Left colon (tissue), 2 donors: ENCODE measurements around the gene PRDM5. TPM values are rescaled to one million over a fixed set of nuclear protein-coding genes. Genes with fewer than 3 reads are reported as not detected.
"Not testable (repeated sequence)": the region's sequence is repeated elsewhere in the genome, so short reads cannot be mapped to it uniquely, and the experiment has no call there.

ENCODE experiments used
- ATAC-seq: fragments of 200-7000 bp; cut with Tn5 transposase; one replicate; pipeline ENCODE4 v1.9.1; 2020; ENCODE audit warnings: mild to moderate bottlenecking, moderate library complexity
- DNase-seq, 2 donors: peaks; one replicate each; pipeline ENCODE4 v3.0.0-alpha.2; 2020
- intact Hi-C, 2 donors: fragments of 100-400 bp; cut with DNase I in 1 of 2; cut with micrococcal nuclease in 1 of 2; formaldehyde crosslinking; loops; one replicate each; pipeline versions ENCODE4 v1.11.2 to v1.14.0; 2022; cut with DNase I, micrococcal nuclease
- total RNA-seq, 2 donors: library from RNA; stranded (reverse); fragmentation: NEBNext Ultra II Directional; extraction: Animal tissue kit (Norgen Biotek cat#: 25700); gene quantifications; one replicate each; pipeline ENCODE4 v1.2.1, GENCODE V29; 2021
- donor health status: DM: no; HTN: no; CAD: no.
- donor health status: DM: yes; HTN: yes; CAD: no.

Gene PRDM5
- total RNA-seq, 2 donors from 2014 or later, result 7.0 to 7.4 TPM

GRCh38 chr4:120691536-120691935 lies 231.0 kb downstream of the PRDM5 start:
- DNase-seq, result no peak
- no peak for ATAC-seq
- intact Hi-C loops, result no loop called here

- ATAC-seq (no peak), DNase-seq (no peak)
- intact Hi-C loops, result no loop called here
Observed at GRCh38 chr4:120691106-120691505, 231.4 kb downstream of the PRDM5 start.

- no peak for DNase-seq
- no peak for ATAC-seq
- intact Hi-C loops, result no loop called here
Observed at GRCh38 chr4:120688791-120689190, 233.7 kb downstream of the PRDM5 start.

GRCh38 chr4:120685756-120686278 lies 236.7 kb downstream of the PRDM5 start:
- no peak for ATAC-seq
- no peak for DNase-seq
- intact Hi-C loops, result no loop called here

- ATAC-seq, result no peak
- DNase-seq, result no peak
- intact Hi-C loops, result no loop called here
Observed at GRCh38 chr4:120683897-120684540, 238.5 kb downstream of the PRDM5 start.

- ATAC-seq, result no peak
- DNase-seq, result no peak
- intact Hi-C loops, result no loop called here
Observed at GRCh38 chr4:120682981-120683380, 239.5 kb downstream of the PRDM5 start.

- ATAC-seq (no peak), DNase-seq (no peak)
- intact Hi-C loops, result no loop called here
Observed at GRCh38 chr4:120680647-120681228, 241.8 kb downstream of the PRDM5 start.

GRCh38 chr4:120673696-120674095 lies 248.8 kb downstream of the PRDM5 start:
- DNase-seq, result no peak
- intact Hi-C loops, result no loop called here
- no peak for ATAC-seq

- intact Hi-C loops, result no loop called here
- ATAC-seq (no peak), DNase-seq (no peak)
Observed at GRCh38 chr4:120672558-120673147, 249.9 kb downstream of the PRDM5 start.

- DNase-seq, result no peak
- intact Hi-C loops, result no loop called here
- ATAC-seq, result no peak
Observed at GRCh38 chr4:120672076-120672475, 250.4 kb downstream of the PRDM5 start.

- ATAC-seq (no peak), DNase-seq (no peak)
- intact Hi-C loops, result no loop called here
Observed at GRCh38 chr4:120671538-120671937, 251.0 kb downstream of the PRDM5 start.

- ATAC-seq (no peak), DNase-seq (no peak)
- intact Hi-C loops, result no loop called here
Observed at GRCh38 chr4:120667102-120667501, 255.4 kb downstream of the PRDM5 start.

GRCh38 chr4:120664851-120665250 lies 257.7 kb downstream of the PRDM5 start:
- DNase-seq (no peak), ATAC-seq (no peak)
- intact Hi-C loops, result no loop called here

- DNase-seq, result no peak
Observed at GRCh38 chr4:120659616-120660170, 262.8 kb downstream of the PRDM5 start.

GRCh38 chr4:120658772-120659171 lies 263.8 kb downstream of the PRDM5 start:
- intact Hi-C loops, result no loop called here
- DNase-seq, result no peak
- ATAC-seq, result no peak

More at GRCh38 chr4:120659616-120660170, 262.8 kb downstream of the PRDM5 start:
- no peak for ATAC-seq
- intact Hi-C loops, result no loop called here

- DNase-seq (no peak), ATAC-seq (no peak)
- intact Hi-C loops, result no loop called here
Observed at GRCh38 chr4:120653804-120654573, 268.5 kb downstream of the PRDM5 start.

GRCh38 chr4:120648336-120648735 lies 274.2 kb downstream of the PRDM5 start:
- DNase-seq, intact Hi-C loops, ATAC-seq: not testable (repeated sequence)
